Fibroblast of skin of right quadriceps (primary cell): Measurements from ENCODE around the gene TAMM41.
"Not testable (repeated sequence)": the region's sequence is repeated elsewhere in the genome, so short reads cannot be mapped to it uniquely, and the experiment has no call there.

Experiments used
- DNase-seq: peaks from one replicate; pipeline ENCODE4 v3.0.0-alpha.2; 2013

Gene TAMM41, protein sequence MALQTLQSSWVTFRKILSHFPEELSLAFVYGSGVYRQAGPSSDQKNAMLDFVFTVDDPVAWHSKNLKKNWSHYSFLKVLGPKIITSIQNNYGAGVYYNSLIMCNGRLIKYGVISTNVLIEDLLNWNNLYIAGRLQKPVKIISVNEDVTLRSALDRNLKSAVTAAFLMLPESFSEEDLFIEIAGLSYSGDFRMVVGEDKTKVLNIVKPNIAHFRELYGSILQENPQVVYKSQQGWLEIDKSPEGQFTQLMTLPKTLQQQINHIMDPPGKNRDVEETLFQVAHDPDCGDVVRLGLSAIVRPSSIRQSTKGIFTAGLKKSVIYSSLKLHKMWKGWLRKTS

GRCh38 chr3:11846281-11847266 lies at the start of gene TAMM41:
TSS of gene TAMM41 (minus strand) at chr3:11846885. CDS start at chr3:11846636, 249 bp downstream.
- DNase-seq = peak; percentile 86

DNA sequence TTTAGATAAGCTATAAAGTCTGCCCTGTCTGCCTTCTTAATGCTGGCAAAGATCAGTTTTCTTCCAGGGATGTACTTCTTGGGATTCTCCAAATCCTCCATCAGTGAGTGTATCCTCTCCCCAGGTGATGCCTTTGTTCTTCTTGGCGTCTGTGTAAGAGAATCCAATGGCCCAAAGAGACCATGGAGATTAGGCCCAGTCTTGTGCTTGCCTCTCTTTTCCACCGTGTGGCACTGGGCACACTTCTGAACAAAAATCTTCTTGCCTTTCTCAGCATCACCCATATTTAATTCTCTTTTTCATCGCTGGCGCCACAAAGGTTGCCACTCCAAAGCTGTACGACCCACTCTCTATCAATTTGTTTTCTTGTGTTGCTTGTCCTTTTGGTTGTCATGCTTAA lies 32.2 kb upstream of the TAMM41 start:
- no peak for DNase-seq

DNA sequence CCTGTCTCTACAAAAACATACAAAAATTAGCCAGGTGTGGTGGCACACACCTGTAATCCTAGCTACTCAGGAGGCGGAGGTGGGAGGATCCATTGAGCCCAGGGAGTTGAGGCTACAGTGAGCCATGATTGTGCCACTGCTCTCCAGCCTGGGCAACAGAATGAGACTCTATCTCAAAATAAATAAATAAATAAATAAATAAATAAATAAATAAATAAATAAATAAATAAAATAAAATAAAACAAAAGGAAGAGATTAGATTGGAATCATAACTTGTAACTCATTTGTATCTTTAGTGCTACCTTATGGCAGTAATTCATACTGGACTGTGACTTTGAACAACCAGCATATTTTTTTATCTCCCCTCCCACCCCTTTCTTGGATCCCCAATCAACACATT lies 28.0 kb upstream of the TAMM41 start:
- not testable (repeated sequence) for DNase-seq

DNA sequence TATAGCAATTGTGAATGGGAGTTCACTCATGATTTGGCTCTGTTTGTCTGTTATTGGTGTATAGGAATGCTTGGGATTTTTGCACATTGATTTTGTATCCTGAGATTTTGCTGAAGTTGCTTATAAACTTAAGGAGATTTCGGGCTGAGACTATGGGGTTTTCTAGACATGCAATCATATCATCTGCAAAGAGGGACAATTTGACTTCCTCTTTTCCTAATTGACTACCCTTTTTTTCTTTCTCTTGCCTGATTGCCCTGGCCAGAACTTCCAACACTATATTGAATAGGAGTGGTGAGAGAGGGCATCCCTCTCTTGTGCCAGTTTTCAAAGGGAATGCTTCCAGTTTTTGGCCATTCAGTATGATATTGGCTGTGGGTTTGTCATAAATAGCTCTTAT lies 17.1 kb upstream of the TAMM41 start:
- not testable (repeated sequence) for DNase-seq

DNA sequence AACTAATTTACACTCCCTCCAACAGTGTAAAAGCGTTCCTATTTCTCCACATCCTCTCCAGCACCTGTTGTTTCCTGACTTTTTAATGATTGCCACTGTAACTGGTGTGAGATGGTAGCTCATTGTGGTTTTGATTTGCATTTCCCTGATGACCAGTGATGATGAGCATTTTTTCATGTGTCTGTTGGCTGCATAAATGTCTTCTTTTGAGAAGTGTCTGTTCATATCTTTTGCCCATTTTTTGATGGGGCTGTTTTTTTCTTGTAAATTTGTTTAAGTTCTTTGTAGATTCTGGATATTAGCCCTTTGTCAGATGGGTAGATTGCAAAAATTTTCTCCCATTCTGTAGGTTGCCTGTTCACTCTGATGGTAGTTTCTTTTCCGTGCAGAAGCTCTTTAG lies 15.9 kb upstream of the TAMM41 start:
- not testable (repeated sequence) for DNase-seq

- not testable (repeated sequence) for DNase-seq
Observed at GRCh38 chr3:11862145-11862544, 15.5 kb upstream of the TAMM41 start.

DNA sequence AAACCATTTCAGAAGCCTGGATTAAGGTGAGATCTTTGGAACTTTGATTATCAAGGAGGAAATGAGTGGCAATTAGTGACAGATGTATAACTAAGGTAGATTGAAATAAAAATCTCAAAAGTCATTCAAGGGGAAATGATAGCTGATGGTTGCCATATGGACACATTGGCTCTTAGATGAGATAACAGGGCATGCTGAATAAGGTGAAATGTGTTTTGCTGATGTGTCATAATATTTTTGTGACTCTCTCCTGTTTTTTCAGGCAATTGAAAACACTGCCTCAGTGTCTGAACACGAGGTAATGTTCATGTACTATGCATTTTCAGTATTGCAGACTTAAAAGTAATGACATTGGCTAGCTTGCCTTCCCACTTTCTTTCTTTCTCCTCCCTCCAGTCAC lies 13.5 kb upstream of the TAMM41 start:
- not testable (repeated sequence) for DNase-seq

DNA sequence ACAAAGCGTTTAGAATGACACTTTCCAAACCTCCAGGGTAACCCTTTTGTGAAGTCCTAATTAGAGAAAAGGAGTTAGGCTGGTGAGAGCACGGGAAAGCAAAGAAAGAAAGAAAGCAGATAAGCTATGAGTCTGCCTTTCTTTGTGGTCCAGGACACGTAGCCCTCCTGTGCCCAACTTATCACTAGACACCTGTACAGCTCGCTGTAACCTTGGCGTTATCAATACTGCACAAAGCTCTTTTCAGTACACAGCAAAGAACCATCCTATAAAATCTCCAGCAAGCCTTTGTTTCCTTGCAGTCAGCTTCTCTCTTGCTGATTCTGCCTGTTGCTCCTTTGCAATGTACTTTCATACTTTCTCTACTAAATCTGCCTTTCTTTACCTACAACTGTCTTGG lies 6.8 kb upstream of the TAMM41 start:
- DNase-seq = no peak

DNA sequence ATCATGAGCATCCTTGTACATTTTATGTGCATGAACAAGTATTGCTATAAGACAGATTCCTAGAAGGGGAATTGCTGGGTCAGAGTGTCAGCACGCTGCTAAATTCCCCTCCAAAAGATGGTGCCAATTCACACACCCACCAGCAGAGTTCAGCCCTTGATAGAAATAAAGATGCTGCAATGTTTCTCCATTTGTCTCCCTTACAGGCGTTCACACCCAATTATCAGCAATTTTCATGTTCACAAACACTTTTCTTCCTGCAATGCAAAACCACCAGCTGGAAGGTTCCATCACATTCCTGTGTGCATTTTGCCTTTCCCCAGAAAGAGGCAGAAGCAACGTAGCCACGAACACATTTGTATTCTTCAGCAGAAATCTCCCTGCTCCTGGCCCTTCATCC lies 3.3 kb upstream of the TAMM41 start:
- no peak for DNase-seq

DNA sequence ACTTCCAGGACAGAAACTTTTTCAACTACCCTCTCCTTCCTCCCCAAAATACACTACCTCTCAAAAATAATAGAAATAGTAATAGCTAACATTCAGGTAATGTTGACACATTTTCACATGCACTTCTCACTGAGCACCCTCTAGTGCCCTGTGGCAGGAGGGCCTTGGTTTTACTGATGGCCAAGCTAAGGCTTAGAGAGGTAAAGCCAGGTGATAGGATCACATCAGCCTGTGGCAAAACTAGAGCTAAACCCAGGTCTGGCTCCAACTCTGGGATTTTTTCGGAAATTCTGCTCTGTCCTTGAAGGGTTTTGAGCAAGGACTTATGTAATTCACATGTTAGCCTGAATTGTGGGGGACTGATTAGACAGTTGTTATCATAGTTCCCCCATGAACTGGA lies 922 bp upstream of the TAMM41 start:
- no peak for DNase-seq

- DNase-seq = no peak
Observed at GRCh38 chr3:11845651-11846050, 1.0 kb downstream of the TAMM41 start.

- DNase-seq = no peak
Observed at GRCh38 chr3:11844891-11845290, 1.8 kb downstream of the TAMM41 start.

DNA sequence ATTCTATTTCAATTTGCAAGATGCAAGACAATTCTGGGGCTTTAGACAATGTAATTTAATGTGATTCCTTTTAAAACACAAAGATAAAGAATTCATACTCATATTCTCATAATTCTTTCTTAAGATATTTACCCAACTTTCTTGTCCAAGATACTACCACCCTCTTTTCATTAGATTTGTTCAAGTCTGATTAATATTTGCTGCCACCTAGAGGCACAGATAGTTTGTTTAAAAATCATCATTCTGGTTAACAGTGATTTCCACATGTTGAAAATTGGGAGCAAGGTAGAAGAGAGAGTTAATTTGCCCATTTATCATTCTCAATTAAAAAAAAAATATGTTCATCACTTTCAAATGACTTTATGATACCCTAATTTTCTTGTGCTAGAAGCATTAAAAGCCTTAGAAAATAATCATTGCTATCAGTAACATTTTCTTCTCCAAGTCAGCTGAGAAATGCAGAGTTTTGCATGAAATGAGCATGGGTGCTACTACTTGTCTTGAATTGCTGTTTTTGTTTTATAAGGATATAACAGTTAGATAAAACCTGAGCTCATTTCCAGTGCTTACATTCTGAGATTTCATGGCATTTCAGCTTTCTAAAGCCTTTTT lies 11.6 kb downstream of the TAMM41 start:
- DNase-seq = peak; percentile 39

GRCh38 chr3:11832981-11833905 lies 13.4 kb downstream of the TAMM41 start:
- no peak for DNase-seq

DNA sequence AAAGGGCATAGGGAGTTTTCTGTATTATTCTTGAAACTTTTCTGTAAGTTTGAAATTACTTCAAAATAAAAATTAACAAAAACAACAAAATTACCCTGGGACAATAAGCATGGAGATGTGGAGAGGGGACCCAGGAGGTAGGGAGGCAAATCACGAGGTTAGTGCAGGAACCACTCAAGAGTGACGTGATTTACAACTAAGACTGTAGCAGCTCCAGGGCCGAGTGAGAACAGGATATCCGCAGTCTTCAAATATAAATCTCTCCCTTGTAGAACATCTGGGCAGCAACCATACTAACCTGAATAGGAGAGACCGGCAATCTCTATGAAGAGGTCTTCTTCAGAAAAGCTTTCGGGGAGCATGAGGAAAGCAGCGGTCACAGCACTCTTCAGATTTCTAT lies 17.3 kb downstream of the TAMM41 start:
- DNase-seq = no peak

- DNase-seq = peak; percentile 53
Observed at GRCh38 chr3:11826628-11827265, 19.9 kb downstream of the TAMM41 start.

DNA sequence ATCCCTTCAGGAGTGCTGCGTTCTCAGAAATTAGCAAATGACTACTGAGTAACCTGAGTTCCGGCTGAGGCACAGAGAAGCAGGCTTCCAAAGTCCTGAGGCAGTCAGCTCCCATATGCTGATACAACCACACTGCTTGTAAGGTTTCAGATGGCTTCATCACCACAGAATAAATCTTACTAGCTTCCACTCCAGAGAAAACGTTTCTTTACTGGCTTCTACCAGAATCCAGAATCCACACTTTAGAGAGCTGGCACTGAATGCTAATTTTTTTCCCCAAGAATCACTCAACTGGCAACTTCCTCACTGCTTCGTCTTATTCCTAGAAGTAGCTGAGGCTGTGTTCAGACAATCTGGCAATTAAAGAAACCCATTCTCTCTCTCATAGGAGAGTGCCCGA lies 21.4 kb downstream of the TAMM41 start:
- DNase-seq = no peak

- peak; percentile 36 for DNase-seq
Observed at GRCh38 chr3:11820531-11821041, 26.1 kb downstream of the TAMM41 start.

DNA sequence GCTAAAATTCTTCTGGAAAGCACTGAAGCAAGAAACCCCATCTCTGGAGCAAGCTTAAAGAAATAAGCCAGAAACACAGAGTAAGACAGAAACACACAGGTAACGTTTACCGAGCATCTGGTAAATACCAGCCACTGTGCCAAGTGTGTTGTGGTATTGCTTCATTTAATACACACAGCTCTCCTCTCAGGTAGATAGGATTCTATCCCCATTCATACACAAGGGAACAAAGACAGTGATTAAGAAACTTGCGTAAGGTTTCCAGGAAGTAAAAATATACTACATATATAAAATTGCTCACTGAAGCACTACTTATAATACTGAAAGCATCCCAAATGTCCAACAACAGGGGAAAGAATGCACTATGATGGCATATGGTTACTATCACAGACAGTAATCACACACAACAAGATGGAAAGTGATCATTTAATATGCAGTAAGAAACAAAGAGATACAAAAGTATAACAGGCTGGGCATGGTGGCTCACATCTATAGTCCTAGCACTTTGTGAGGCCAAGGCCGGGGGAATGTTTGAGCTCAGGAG lies 27.5 kb downstream of the TAMM41 start:
- DNase-seq = no peak

DNA sequence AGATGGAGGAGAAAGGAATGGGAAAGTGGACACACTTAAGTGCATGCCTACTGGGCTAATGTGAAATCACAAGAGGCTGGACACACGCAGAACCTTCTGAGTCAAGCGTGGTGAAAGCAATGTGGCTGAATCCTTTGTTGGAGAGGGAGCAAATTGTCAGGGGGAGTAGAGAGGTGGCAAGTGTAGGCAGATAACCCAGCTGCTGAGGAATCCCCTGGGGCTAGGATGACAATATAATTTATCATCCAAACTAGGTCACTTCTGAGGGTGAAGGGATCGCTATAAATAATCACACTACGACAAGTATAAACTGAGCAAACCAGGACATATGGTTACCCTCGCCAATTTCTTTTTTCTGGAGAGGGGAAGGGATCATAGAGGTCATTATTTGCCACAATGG lies 28.7 kb downstream of the TAMM41 start:
- no peak for DNase-seq

DNA sequence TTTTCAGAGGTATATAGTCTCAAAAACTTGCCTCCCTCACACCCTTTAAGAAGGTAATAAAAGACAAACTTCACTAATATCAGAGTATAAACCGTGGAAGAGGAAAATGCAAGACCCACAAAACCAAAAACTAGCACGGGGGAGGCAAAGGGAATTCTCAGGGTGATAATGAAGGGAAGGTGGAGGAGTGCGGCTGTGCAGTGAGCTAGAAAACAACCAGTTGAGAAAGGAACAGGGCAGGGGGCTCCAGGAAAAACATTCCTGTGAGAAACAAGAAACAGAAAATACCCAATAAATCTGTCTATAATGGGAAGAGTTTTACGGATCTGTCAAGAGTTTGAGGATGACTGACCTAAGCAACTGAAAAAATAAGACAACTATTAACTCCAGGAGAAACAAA lies 31.6 kb downstream of the TAMM41 start:
- no peak for DNase-seq
